ENCODE data around the gene INHBC. TPM values are rescaled to one million over a fixed set of nuclear protein-coding genes. Genes with fewer than 3 reads are reported as not detected.

Gene INHBC
- total RNA-seq, 1 donor from 2014 or later = 51.9 TPM

Other genes starting within 250 kb of the INHBC start
- 0.13 TPM for gene NXPH4, start 218.0 kb upstream of the INHBC start, total RNA-seq
- 242 TPM for gene SHMT2, start 205.1 kb upstream of the INHBC start, total RNA-seq
- gene STAC3, start 183.6 kb upstream of the INHBC start, total RNA-seq = 2.3 TPM
- gene R3HDM2, start 3.7 kb upstream of the INHBC start, total RNA-seq = 38.6 TPM
- gene INHBE, start 20.5 kb downstream of the INHBC start, total RNA-seq = 81.6 TPM
- gene GLI1, start 25.0 kb downstream of the INHBC start, total RNA-seq = 0.20 TPM
- gene ARHGAP9, start 45.1 kb downstream of the INHBC start, total RNA-seq = 4.3 TPM
- gene MARS1, start 53.3 kb downstream of the INHBC start, total RNA-seq = 71.1 TPM
- 13.9 TPM for gene DDIT3, start 85.7 kb downstream of the INHBC start, total RNA-seq
- gene MBD6, start 88.0 kb downstream of the INHBC start, total RNA-seq = 59.6 TPM
- 28.9 TPM for gene DCTN2, start 112.4 kb downstream of the INHBC start, total RNA-seq
- gene KIF5A, start 115.3 kb downstream of the INHBC start, total RNA-seq = 0.05 TPM
- gene PIP4K2C, start 156.4 kb downstream of the INHBC start, total RNA-seq = 11.8 TPM
- 2.2 TPM for gene DTX3, start 170.0 kb downstream of the INHBC start, total RNA-seq
- 1.5 TPM for gene ARHGEF25, start 176.7 kb downstream of the INHBC start, total RNA-seq
- gene B4GALNT1, start 198.4 kb downstream of the INHBC start, total RNA-seq = 0.60 TPM

All from left lobe of liver (tissue), 1 donor.